A549 (cell line): Measurements from ENCODE around the gene TRIM37. TPM values are rescaled to one million over a fixed set of nuclear protein-coding genes. Genes with fewer than 3 reads are reported as not detected.

Experiments
- ATAC-seq, 2 experiments: fragments of 200-7000 bp in 1 of 2; fragments of >200 bp in 1 of 2; cut with Nextera tagmentation in 1 of 2; cut with Tn5 transposase in 1 of 2; 3 replicates each; pipeline versions ENCODE4 v1.8.0 to v1.9.1; 2018 to 2020; ENCODE audit warnings: mild to moderate bottlenecking in 1 of 2, moderate library complexity in 1 of 2
- CTCF ChIA-PET: fragments of 300-600 bp; sonication (Branson Sonifier 250); formaldehyde crosslinking; extraction: SDS; loops from one replicate; lab custom pipeline; 2021; ENCODE audit warnings: antibody characterized with exemption, inconsistent platforms; lab: Yijun Ruan, JAX
- POLR2A ChIA-PET: fragments of 350-600 bp; formaldehyde crosslinking; extraction: SDS; loops from one replicate; lab custom pipeline; 2021; ENCODE audit warnings: antibody characterized with exemption, inconsistent platforms; lab: Yijun Ruan, JAX
- DNase-seq, 2 experiments: peaks; one replicate each; pipeline versions ENCODE4 v3.0.0 to v3.0.0-alpha.2; 2011 to 2016; ENCODE audit warnings: low read depth in 1 of 2, low spot score in 1 of 2
- FAIRE-seq: peaks from 2 replicates; lab custom pipeline; 2011; peaks lifted over from hg19 to GRCh38; lab: Jason Lieb, UNC
- H3K27ac ChIP-seq, 2 experiments: fragments of >200 bp; sonication (Bioruptor Twin); formaldehyde crosslinking; 3 replicates each; pipeline ENCODE4 v1.5.1; 2016 to 2017
- H3K4me1 ChIP-seq: fragments of >200 bp; sonication (Bioruptor Twin); formaldehyde crosslinking; 3 replicates; pipeline ENCODE4 v1.6.1; 2016
- H3K4me2 ChIP-seq: fragments of >200 bp; sonication (Bioruptor Twin); formaldehyde crosslinking; 3 replicates; pipeline ENCODE4 v1.6.1; 2016
- H3K4me3 ChIP-seq: fragments of >200 bp; sonication (Bioruptor Twin); formaldehyde crosslinking; 3 replicates; pipeline ENCODE4 v1.5.1; 2016
- H3K9me3 ChIP-seq: fragments of >200 bp; sonication (Bioruptor Twin); formaldehyde crosslinking; 3 replicates; pipeline ENCODE4 v1.6.1; 2016
- BCL3 ChIP-seq: fragments of >200 bp; sonication (Bioruptor Twin); formaldehyde crosslinking; IDR thresholded peaks from 3 replicates; pipeline ENCODE4 v1.6.1; 2016
- BHLHE40 ChIP-seq: IDR thresholded peaks from 2 replicates; pipeline ENCODE4 v1.6.1; 2012; ENCODE audit warnings: low read depth, low read length, inconsistent platforms
- CBX8 ChIP-seq: fragments of 200-600 bp; sonication (generic); IDR thresholded peaks from 2 replicates; pipeline ENCODE4 v1.6.1; 2016
- CHD2 ChIP-seq: fragments of 150-350 bp; IDR thresholded peaks from 2 replicates; pipeline ENCODE4 v1.6.1; 2014; ENCODE audit warnings: low read length; ENCODE audit not compliant: partially characterized antibody
- CTCF ChIP-seq: fragments of >200 bp; sonication (Bioruptor Twin); formaldehyde crosslinking; IDR thresholded peaks from 3 replicates; pipeline ENCODE4 v1.5.1; 2016
- E2F6 ChIP-seq: IDR thresholded peaks from 2 replicates; pipeline ENCODE4 v1.6.1; 2012; ENCODE audit warnings: low read depth, borderline replicate concordance
- EHF ChIP-seq: fragments of 250-450 bp; sonication (Bioruptor Pico); IDR thresholded peaks from 2 replicates; pipeline ENCODE4 v1.5.0; 2020; ENCODE audit warnings: mild to moderate bottlenecking
- ESRRA ChIP-seq: fragments of 150-350 bp; IDR thresholded peaks from 2 replicates; pipeline ENCODE4 v1.6.1; 2014; ENCODE audit warnings: mild to moderate bottlenecking, low read length, borderline replicate concordance
- FOSL2 ChIP-seq, 2 experiments: fragments of 450-650 bp in 1 of 2; fragments of >200 bp in 1 of 2; sonication (Bioruptor Twin) in 1 of 2; formaldehyde crosslinking; IDR thresholded peaks; 2 replicates each; pipeline versions ENCODE4 v1.5.0 to v1.6.1; 2016 to 2020; ENCODE audit warnings: mild to moderate bottlenecking in 1 of 2, moderate library complexity in 1 of 2
- MAFK ChIP-seq: fragments of 450-650 bp; IDR thresholded peaks from 2 replicates; pipeline ENCODE4 v1.6.1; 2014; ENCODE audit not compliant: partially characterized antibody
- NPAS2 ChIP-seq: fragments of 250-450 bp; sonication (Bioruptor Pico); IDR thresholded peaks from 2 replicates; pipeline ENCODE4 v1.8.0; 2022; ENCODE audit warnings: mild to moderate bottlenecking, moderate library complexity, borderline replicate concordance
- NR3C1 ChIP-seq: fragments of >200 bp; sonication (Bioruptor Twin); formaldehyde crosslinking; IDR thresholded peaks from 3 replicates; pipeline ENCODE4 v1.6.1; 2017
- POLR2A ChIP-seq: IDR thresholded peaks from 2 replicates; pipeline ENCODE4 v1.6.1; 2012; ENCODE audit warnings: mild to moderate bottlenecking, low read length
- RAD21 ChIP-seq, 2 experiments: fragments of >200 bp in 1 of 2; sonication (Bioruptor Twin) in 1 of 2; formaldehyde crosslinking in 1 of 2; IDR thresholded peaks in 1 of 2; conservative IDR thresholded peaks in 1 of 2; 2 replicates in 1 of 2; 3 replicates in 1 of 2; pipeline ENCODE4 v1.6.1; 2012 to 2018; ENCODE audit warnings: inconsistent platforms in 1 of 2
- RCOR1 ChIP-seq: fragments of 150-350 bp; IDR thresholded peaks from 2 replicates; pipeline ENCODE4 v1.6.1; 2014; ENCODE audit warnings: antibody characterized with exemption, low read length, low read depth
- RFX5 ChIP-seq: fragments of 450-650 bp; IDR thresholded peaks from 2 replicates; pipeline ENCODE4 v1.7.1; 2014; ENCODE audit warnings: antibody characterized with exemption, mild to moderate bottlenecking, moderate library complexity
- RNF2 ChIP-seq: fragments of 200-600 bp; sonication (generic); IDR thresholded peaks from 2 replicates; pipeline ENCODE4 v1.6.1; 2016; ENCODE audit warnings: low read depth, mild to moderate bottlenecking, antibody characterized with exemption, moderate library complexity, borderline replicate concordance
- SMC3 ChIP-seq: fragments of >200 bp; sonication (Bioruptor Twin); formaldehyde crosslinking; IDR thresholded peaks from 3 replicates; pipeline ENCODE4 v1.6.1; 2018; ENCODE audit warnings: inconsistent platforms
- SREBF2 ChIP-seq: fragments of 450-650 bp; IDR thresholded peaks from 2 replicates; pipeline ENCODE4 v1.6.1; 2014; ENCODE audit warnings: mild to moderate bottlenecking, moderate library complexity
- TFCP2L1 ChIP-seq: fragments of 250-450 bp; sonication (Bioruptor Pico); IDR thresholded peaks from 2 replicates; pipeline ENCODE4 v1.5.0; 2021; ENCODE audit warnings: mild to moderate bottlenecking
- USF2 ChIP-seq: fragments of 450-650 bp; IDR thresholded peaks from 2 replicates; pipeline ENCODE4 v1.6.1; 2014; ENCODE audit warnings: antibody characterized with exemption
- ZNF302 ChIP-seq: fragments of 250-450 bp; sonication (Bioruptor Pico); IDR thresholded peaks from 2 replicates; pipeline ENCODE4 v1.9.0; 2021; ENCODE audit warnings: inconsistent platforms, mild to moderate bottlenecking, moderate library complexity
- WGBS: methylation state at CpG from one replicate; pipeline ENCODE4 v1.1.6; 2017; ENCODE audit errors: missing lambda C conversion rate; 5-methylcytosine and 5-hydroxymethylcytosine counted together
- polyA plus RNA-seq, 4 experiments: library from polyadenylated mRNA; depleted of rRNA in 3 of 4; stranded (reverse); fragments of >200 nt; fragmentation: RNase III in 1 of 4; extraction: RNeasy Plus Mini Kit Qiagen cat#74134 plus additional on column Dnase treatment in 1 of 4; gene quantifications; 2 replicates in 3 of 4; 3 replicates in 1 of 4; pipeline ENCODE4 v1.2.3, GENCODE V29; 2011 to 2017
- TF ChIP-seq, protein P1 (sequence below): fragments of 200-600 bp; sonication (generic); IDR thresholded peaks from 2 replicates; pipeline ENCODE4 v1.6.1; 2016; ENCODE audit warnings: antibody characterized with exemption, mild to moderate bottlenecking, moderate library complexity

TRIM37 gene
- polyA plus RNA-seq, 2 of the 4 experiments (the other 2 are of a cell fraction), result 29.4 to 56.3 TPM

DNA sequence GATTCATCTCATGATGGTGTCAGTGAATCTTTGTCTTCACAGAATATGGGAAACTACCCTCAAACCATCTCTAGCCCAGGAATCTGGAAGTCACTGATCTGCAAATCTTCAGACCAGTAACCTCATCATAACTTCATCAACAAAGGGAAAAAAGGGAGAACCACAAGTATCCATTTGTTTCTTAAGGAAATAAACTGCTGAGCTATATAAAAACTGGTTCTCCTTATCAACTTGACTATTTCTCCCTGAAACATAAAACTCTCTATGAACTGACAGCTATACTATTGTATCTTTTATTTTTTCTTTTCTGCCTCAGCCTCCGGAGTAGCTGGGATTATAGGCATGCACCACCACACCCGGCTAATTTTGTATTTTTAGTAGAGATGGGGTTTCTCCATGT is 39.3 kb downstream of the TRIM37 start:
- H3K9me3 ChIP-seq, result no peaks in the 10 kb centered on the region
- WGBS, result 91% methylated on average over 2 of the region's 2 CpGs
- ATAC-seq (no peak), FAIRE-seq (no peak)
- POLR2A ChIA-PET, result no interaction called here
- no peak overlapping the region for H3K4me2 ChIP-seq
- H3K27ac ChIP-seq, result no peak overlapping the region
- TF ChIP-seq, protein P1, sequence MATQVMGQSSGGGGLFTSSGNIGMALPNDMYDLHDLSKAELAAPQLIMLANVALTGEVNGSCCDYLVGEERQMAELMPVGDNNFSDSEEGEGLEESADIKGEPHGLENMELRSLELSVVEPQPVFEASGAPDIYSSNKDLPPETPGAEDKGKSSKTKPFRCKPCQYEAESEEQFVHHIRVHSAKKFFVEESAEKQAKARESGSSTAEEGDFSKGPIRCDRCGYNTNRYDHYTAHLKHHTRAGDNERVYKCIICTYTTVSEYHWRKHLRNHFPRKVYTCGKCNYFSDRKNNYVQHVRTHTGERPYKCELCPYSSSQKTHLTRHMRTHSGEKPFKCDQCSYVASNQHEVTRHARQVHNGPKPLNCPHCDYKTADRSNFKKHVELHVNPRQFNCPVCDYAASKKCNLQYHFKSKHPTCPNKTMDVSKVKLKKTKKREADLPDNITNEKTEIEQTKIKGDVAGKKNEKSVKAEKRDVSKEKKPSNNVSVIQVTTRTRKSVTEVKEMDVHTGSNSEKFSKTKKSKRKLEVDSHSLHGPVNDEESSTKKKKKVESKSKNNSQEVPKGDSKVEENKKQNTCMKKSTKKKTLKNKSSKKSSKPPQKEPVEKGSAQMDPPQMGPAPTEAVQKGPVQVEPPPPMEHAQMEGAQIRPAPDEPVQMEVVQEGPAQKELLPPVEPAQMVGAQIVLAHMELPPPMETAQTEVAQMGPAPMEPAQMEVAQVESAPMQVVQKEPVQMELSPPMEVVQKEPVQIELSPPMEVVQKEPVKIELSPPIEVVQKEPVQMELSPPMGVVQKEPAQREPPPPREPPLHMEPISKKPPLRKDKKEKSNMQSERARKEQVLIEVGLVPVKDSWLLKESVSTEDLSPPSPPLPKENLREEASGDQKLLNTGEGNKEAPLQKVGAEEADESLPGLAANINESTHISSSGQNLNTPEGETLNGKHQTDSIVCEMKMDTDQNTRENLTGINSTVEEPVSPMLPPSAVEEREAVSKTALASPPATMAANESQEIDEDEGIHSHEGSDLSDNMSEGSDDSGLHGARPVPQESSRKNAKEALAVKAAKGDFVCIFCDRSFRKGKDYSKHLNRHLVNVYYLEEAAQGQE, result no peak
- TF ChIP-seq POLR2A (no peak), EHF (CRISPR knock-in tag) (no peak), RAD21 (conservative IDR thresholded peaks at IDR 0.05 in 1 of 2, IDR thresholded peaks at IDR 0.05 in 1 of 2) (no peak), MAFK (peak; percentile 52), RNF2 (no peak), ESRRA (no peak), CBX8 (no peak)
- TF ChIP-seq, all 56 proteins: peak for 1
- no peak for DNase-seq
- H3K4me3 ChIP-seq, result no peak overlapping the region
- CTCF ChIA-PET, result no interaction called here
- H3K4me1 ChIP-seq, result no peaks in the 10 kb centered on the region; the same call in 2 of the 3 replicates

DNA sequence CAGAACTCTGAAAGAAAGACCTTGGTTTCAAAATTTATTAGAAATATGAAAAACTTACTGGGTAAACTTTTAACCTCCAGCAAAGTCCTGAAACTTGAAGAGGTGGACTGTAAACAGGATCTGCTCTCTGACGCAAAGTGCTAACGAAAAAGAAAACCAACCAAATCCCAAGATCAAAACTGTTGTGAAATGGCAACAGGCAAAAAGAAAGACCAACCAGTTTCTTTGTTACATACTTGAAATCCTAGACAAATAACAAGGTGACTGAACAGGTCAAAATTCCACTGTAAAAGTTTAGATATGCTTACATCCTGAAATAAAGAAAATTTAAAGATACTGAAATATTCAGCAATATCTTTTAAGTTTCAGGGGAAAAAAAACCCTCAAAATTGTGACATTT is 44.2 kb downstream of the TRIM37 start:
- 91% methylated on average over 2 of the region's 2 CpGs for WGBS
- CTCF ChIA-PET, result no interaction called here
- H3K9me3 ChIP-seq, result no peaks in the 10 kb centered on the region
- TF ChIP-seq RNF2 (no peak), NPAS2 (CRISPR knock-in tag) (no peak), BCL3 (no peak), CHD2 (no peak)
- TF ChIP-seq, all 56 proteins: peak for 0
- POLR2A ChIA-PET, result no interaction called here
- Histone ChIP-seq H3K4me3 (no peak overlapping the region), H3K4me1 (no peaks in the 10 kb centered on the region; the same call in 2 of the 3 replicates), H3K27ac (no peak overlapping the region), H3K4me2 (no peak overlapping the region)
- ATAC-seq (no peak), DNase-seq (no peak), FAIRE-seq (peak; percentile 43)

DNA sequence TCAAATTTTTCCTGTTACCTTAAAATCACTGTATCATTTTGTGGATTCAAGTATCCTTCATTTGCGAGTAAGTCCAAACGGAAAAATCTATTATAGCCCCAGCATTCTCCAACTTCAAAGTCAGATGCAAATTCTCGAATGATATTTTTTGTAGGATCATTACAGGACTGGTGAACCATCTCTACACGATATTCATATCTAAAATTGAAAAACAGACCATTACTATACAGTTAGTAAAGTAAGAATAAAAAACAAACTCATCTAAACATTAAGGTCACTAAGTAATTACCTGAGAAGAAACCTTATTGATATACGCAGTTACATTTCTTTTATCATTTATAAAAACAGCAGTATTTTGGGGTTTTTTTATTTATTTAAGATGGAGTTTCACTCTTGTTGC is 49.8 kb downstream of the TRIM37 start:
- POLR2A ChIA-PET, result no interaction called here
- 94% methylated on average over 5 of the region's 5 CpGs for WGBS
- Histone ChIP-seq H3K9me3 (no peaks in the 10 kb centered on the region), H3K4me1 (no peaks in the 10 kb centered on the region), H3K27ac (no peak overlapping the region), H3K4me2 (no peak overlapping the region), H3K4me3 (no peak overlapping the region)
- FAIRE-seq (no peak), ATAC-seq (no peak), DNase-seq (no peak)
- TF ChIP-seq FOSL2 (IDR thresholded peaks at IDR 0.05), result no peak
- TF ChIP-seq FOSL2 (CRISPR knock-in tag; IDR thresholded peaks at IDR 0.05), result no peak
- no peak for TF ChIP-seq RNF2
- TF ChIP-seq RCOR1, result no peak
- TF ChIP-seq BHLHE40, result no peak
- TF ChIP-seq SMC3, result no peak
- no peak for TF ChIP-seq ZNF302 (CRISPR knock-in tag)
- no peak for TF ChIP-seq SREBF2
- TF ChIP-seq TFCP2L1 (CRISPR knock-in tag), result no peak
- TF ChIP-seq USF2, result no peak
- no peak for TF ChIP-seq MAFK
- TF ChIP-seq CTCF, result no peak
- no peak for TF ChIP-seq NR3C1
- no peak for TF ChIP-seq E2F6
- no peak for TF ChIP-seq RFX5
- CTCF ChIA-PET, result interaction anchor here (0.7 to 1.0 kb wide), 2 partner anchors 13 to 692 kb away, joined by 3 read pairs; no protein-coding TSS in a partner anchor
